ENCODE data around the gene WDR37.

WDR37 gene

GRCh38 chr10:1169981-1170866 is 114.0 kb downstream of the WDR37 start:
- no peak for DNase-seq (ENCODE audit: low read depth)
- no peak overlapping the region for H3K4me3 ChIP-seq (replicated peaks; ENCODE audit: low read depth, low read length)

GRCh38 chr10:1170867-1171180 is 114.6 kb downstream of the WDR37 start:
- no peak for TF ChIP-seq CTCF (IDR thresholded peaks at IDR 0.05; ENCODE audit: low read length, missing control alignments)
- no peak for DNase-seq (ENCODE audit: low read depth)
- no peak overlapping the region for H3K4me3 ChIP-seq (replicated peaks; ENCODE audit: low read depth, low read length)

More at GRCh38 chr10:1169981-1170866, 114.0 kb downstream of the WDR37 start:
- TF ChIP-seq CTCF (IDR thresholded peaks at IDR 0.05; ENCODE audit: low read length, missing control alignments): no peak

GRCh38 chr10:1171182-1171581 is 115.0 kb downstream of the WDR37 start:
- TF ChIP-seq CTCF (IDR thresholded peaks at IDR 0.05; ENCODE audit: low read length, missing control alignments): no peak
- DNase-seq (ENCODE audit: low read depth): no peak
- H3K4me3 ChIP-seq (replicated peaks; ENCODE audit: low read depth, low read length): no peak overlapping the region

- no peak for DNase-seq (ENCODE audit: low read depth)
- no peak overlapping the region for H3K4me3 ChIP-seq (replicated peaks; ENCODE audit: low read depth, low read length)
- no peak for TF ChIP-seq CTCF (IDR thresholded peaks at IDR 0.05; ENCODE audit: low read length, missing control alignments)
Observed at GRCh38 chr10:1171586-1171985, 115.4 kb downstream of the WDR37 start.

GRCh38 chr10:1172256-1172984 is 116.2 kb downstream of the WDR37 start:
- TF ChIP-seq CTCF (IDR thresholded peaks at IDR 0.05; ENCODE audit: low read length, missing control alignments): no peak
- no peak overlapping the region for H3K4me3 ChIP-seq (replicated peaks; ENCODE audit: low read depth, low read length)
- no peak for DNase-seq (ENCODE audit: low read depth)

- no peak for DNase-seq (ENCODE audit: low read depth)
- H3K4me3 ChIP-seq (replicated peaks; ENCODE audit: low read depth, low read length): no peak overlapping the region
- no peak for TF ChIP-seq CTCF (IDR thresholded peaks at IDR 0.05; ENCODE audit: low read length, missing control alignments)
Observed at GRCh38 chr10:1173091-1173490, 116.9 kb downstream of the WDR37 start.
